Inflammatory macrophage treated with lipopolysaccharide for 4 hours (primary cell): Measurements from ENCODE around the gene SYDE1.

Experiments
- DNase-seq: peaks from one replicate; pipeline ENCODE4 v3.0.0-alpha.2; 2020

The SYDE1 gene

DNA sequence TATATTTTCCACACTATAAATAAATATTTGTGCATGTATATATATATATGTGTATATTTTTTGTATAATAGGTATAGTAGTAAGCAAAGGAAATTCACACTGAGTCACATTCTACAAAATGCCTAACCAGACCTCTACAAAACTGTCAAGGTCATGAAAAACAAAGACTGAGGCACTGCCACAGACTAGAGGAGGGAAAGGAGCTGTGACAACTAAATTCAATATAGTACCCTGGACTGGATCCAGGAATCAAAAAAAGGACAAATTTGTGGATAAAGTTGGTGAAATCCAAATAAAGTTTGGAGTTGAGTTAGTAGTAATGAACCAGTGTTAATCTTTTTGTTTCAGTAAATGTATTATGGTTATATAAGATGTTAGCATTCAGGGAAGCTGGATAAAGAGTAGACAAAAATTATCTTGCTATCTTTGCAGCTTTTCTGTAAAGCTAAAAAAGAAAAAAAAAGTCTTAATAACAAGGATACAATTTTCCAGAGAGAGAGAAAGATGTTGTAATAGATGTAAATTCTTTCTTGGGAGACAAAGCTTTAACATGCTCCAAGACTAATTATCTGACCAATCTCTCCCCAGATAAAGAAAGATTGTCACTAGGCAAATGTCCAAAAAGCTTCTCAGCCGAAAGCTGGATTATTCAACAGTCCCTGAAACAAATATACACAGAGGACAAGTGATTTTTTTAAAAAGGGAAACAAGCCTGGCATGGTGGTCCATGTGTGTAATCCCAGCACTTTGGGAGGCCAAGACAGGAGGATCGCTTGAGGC lies 19.1 kb downstream of the SYDE1 start:
- DNase-seq: no peak

GRCh38 chr19:15128162-15128770 lies 21.1 kb downstream of the SYDE1 start:
- DNase-seq: no peak

GRCh38 chr19:15129856-15130585 lies 22.8 kb downstream of the SYDE1 start:
- DNase-seq: no peak

DNA sequence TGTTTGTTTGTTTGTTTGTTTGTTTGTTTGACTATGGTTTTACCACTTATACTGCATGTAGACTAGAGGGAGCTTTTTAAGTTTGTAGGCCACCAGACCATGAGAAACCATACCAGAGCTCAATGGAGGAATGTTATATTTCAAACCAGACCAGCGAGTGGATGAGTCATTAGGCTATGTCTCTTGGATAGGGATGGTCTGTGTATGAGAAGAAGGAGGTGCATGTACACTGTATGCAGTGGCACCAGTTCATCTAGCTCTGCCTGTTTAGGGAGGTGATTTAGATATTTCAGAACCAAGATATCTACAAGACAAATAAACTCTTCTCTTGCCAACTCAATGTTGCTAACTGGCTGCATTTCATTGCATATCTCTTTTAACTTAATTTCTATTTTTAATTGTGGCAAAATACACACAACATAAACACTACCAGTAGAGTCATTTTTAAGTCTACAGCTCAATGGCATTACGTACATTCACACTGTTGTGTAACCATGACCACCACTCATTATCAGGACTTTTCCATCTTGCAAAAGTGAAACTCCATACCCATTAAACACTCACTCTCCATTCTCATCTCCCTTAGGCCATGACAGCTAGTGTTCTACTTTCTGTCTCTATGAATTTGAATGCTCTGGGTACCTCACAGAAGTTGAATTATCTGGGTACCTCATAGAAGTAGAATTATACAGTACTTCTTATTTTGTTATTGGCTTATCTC lies 29.2 kb downstream of the SYDE1 start:
- peak; percentile 21 for DNase-seq

DNA sequence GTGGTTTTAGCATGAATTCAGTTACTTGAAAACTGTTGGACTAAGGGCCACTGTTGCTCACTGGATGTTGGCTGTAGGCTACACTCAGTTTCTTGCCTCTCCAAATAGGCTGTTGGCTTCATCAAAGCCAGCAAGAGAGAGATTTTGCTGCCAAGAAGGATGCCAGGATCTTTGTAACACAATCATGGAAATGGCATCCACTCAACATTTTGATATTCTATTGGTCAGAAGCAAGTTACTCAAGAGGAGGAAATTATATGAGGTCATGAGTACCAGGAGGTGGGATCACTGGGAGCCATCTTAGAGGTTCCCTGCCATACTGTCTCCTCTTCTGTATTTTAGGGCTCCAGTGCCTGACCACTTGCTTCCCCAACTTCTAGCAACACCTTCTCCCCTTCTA lies 30.6 kb downstream of the SYDE1 start:
- no peak for DNase-seq

- no peak for DNase-seq
Measured at GRCh38 chr19:15138427-15138826, 31.2 kb downstream of the SYDE1 start.

- DNase-seq: no peak
Measured at GRCh38 chr19:15141143-15141542, 33.9 kb downstream of the SYDE1 start.

DNA sequence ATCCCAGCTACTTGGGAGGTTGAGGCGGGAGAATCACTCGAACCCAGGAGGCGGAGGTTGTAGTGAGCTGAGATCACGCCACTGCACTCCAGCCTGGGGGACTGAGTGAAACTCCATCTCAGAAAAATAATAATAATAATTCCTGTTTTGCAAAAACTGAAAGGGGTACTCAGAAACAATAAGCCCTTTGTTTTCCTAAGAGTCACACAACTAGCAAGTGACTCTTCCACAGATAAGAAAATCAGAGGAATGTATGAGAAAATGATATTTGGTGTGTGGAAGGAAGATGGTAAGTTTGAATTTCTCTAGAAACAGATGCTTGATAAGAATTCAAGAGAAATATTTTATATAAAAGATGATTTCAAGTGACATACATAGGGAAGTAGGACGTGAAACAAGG lies 35.1 kb downstream of the SYDE1 start:
- no peak for DNase-seq

DNA sequence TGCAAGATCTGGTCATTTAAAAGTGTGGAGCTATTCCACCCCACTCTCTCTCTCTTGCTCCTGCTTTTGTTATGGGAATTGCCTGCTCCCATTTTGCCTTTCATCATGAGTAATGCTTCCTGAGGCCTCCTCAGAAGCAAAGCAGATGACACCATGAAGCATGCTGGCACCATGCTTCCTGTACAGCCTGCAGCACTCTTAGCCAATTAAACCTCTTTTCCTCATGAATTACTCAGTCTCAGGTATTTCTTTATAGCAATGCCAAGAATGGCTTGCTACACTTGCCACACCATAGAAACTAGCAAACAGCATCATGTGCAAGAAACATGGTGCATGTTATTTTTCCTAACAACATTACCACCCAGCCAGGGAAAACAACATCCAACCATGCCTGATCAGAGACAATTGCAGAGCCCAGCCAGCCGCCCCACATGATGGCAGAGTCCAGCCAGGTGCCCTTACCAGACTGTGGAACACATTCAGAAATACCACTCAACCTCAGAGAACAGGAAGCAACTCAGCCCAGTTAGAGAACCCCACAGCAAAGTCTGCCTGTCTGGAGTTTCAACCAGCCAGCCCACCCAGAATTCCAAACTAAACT lies 36.9 kb downstream of the SYDE1 start:
- DNase-seq: no peak

- DNase-seq: no peak
Measured at GRCh38 chr19:15147090-15147489, 39.9 kb downstream of the SYDE1 start.

DNA sequence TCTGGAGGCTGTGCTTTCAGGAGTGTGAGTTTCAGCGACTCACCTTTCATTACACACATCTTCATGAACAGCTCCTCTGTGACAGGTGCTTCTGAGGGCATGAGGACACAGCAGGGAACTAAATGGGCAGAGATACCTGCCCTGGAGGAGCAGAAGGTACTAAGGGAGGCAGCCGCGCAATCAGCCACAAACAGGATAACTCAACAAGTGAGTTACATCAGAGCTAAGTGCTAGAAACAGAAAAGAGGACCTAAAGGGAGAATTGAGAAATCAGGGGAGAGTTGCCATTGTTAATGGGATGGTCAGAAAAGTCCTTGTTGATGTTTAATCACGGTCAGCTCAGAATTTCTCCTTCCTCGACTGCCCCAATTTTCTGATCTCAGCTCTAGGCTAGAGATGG lies 42.5 kb downstream of the SYDE1 start:
- peak; percentile 83 for DNase-seq

- DNase-seq: peak; percentile 66
Measured at GRCh38 chr19:15154002-15154612, 46.9 kb downstream of the SYDE1 start.

GRCh38 chr19:15155296-15155695 lies 48.1 kb downstream of the SYDE1 start:
- DNase-seq: no peak

DNA sequence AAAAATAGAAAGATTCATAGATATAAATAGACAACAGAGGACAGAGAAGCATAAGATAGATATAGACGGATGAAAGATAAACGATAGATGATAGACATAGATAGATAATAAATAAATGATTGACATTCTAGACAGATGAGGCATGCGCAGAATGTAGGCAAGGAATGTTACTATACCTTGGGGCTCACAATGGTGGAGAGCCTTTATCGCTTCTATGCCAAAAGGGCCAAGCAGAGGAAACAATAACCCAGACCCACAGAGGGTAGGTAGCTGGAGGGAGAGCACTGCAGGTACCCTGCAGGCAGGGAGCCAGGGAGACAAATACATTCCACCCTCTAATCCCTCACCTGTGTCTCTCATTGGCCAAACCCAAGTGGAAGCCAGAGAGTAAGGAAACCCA lies 49.2 kb downstream of the SYDE1 start:
- no peak for DNase-seq

GRCh38 chr19:15159251-15159650 lies 52.0 kb downstream of the SYDE1 start:
- no peak for DNase-seq

DNA sequence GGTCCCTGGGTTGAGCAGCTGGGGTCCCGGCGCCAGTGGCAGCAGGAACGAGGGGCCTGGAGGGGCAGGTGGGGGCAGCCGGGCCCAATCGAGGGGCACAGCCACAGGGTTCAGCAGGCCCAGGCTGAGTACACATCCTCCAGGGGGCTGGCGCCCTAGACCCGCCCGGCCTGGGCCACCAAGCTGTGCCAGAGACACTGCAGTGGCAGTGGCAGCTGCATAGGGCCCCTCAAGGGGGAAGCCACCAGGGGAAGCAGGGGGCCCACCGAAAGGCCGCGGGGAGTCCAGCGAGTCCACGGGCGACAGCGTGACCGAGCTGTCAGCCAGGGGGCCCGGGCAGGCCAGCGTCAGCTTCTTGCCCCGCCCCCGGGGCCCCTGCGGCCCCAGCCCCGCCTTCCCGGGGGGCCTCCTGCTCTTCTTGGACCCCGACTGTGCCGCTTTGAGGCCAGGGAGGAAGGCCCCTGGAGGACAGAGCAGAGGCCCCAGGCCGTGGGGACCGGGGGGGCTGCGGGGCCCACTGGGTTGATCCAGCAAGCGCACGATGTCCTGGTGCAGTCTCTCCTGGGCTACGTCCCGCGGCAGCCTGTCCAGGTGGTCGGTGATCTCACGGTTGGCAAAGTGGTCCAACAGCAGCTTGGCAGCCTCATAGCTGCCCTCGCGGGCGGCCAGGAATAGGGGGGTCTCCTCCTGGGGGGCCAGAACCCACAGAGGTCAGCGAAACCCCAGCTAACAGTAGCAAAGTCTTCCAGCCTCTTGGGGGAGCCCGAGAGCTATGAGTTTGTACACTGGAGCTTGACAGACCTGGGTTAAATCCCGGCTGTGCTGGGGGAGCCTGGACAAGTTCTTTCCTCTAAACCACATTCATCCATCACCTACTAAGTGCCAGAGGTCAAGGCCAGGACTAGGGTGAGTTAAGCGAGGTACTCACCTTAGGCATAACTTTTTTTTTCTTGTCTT lies 54.1 kb downstream of the SYDE1 start:
- DNase-seq: no peak
